HCT116 (cell line): ENCODE data around the gene ITPKA. TPM values are rescaled to one million over a fixed set of nuclear protein-coding genes. Genes with fewer than 3 reads are reported as not detected.

Source experiments
- ATAC-seq: fragments of 200-7000 bp; cut with Tn5 transposase; 2 replicates; pipeline ENCODE4 v1.9.1; 2020; ENCODE audit warnings: mild to moderate bottlenecking, moderate library complexity
- BruUV-seq: library from RNA; stranded (reverse); fragments of 400-500 nt; replicated peaks from 2 replicates; lab custom pipeline; 2021; lab: Mats Ljungman, UMichigan
- CTCF ChIA-PET: fragments of 300-600 bp; sonication (Branson Sonifier 250); formaldehyde crosslinking; loops from one replicate; lab custom pipeline; 2021; ENCODE audit warnings: antibody characterized with exemption; lab: Charles Lee
- POLR2A ChIA-PET: fragments of 300-600, 350-600 bp; sonication (Branson Sonifier 250); formaldehyde crosslinking; loops from one replicate; lab custom pipeline; 2021; ENCODE audit warnings: antibody characterized with exemption; lab: Charles Lee
- RAD21 ChIA-PET, 2 experiments: fragments of 300-600 bp; sonication (Branson Sonifier 250); formaldehyde crosslinking; loops; one replicate each; lab custom pipeline; 2023; ENCODE audit warnings: low total read pairs in 2 of 2; ENCODE audit not compliant: uncharacterized antibody in 2 of 2, unreplicated experiment in 2 of 2, low non-redundant PET in 1 of 2; lab: Charles Lee
- DNase-seq: peaks from one replicate; pipeline ENCODE4 v3.0.0-alpha.2; 2010; ENCODE audit warnings: low read depth, low spot score
- H2AFZ ChIP-seq: fragments of 200-600 bp; shearing (Covaris generic), sonication (generic); 2 replicates; pipeline ENCODE4 v1.6.1; 2017; ENCODE audit warnings: low read depth, mixed run types, mixed read lengths, antibody characterized with exemption, low read length; ENCODE audit not compliant: poor library complexity, severe bottlenecking
- H3K27ac ChIP-seq: 2 replicates; pipeline ENCODE4 v1.5.1; 2012; ENCODE audit warnings: low read depth, low read length
- H3K27me3 ChIP-seq: fragments of 200-600 bp; sonication (generic); 2 replicates; pipeline ENCODE4 v1.6.1; 2016; ENCODE audit warnings: mixed run types, low read length, mixed read lengths; ENCODE audit not compliant: insufficient read depth
- H3K36me3 ChIP-seq, 2 experiments: fragments of 200-500 bp in 1 of 2; fragments of 200-600 bp in 1 of 2; sonication (Bioruptor generic) in 1 of 2; sonication (generic) in 1 of 2; 2 replicates each; pipeline versions ENCODE4 v1.5.1 to v1.6.1; 2014 to 2016; ENCODE audit warnings: low read length in 2 of 2, inconsistent platforms in 1 of 2, mixed read lengths in 1 of 2, mixed run types in 1 of 2; ENCODE audit not compliant: insufficient read depth in 2 of 2, control insufficient read depth in 1 of 2
- H3K4me1 ChIP-seq, 2 experiments: fragments of 200-600 bp in 1 of 2; sonication (generic) in 1 of 2; 2 replicates each; pipeline versions ENCODE4 v1.5.1 to v1.6.1; 2012 to 2017; ENCODE audit warnings: low read length in 2 of 2, inconsistent platforms in 1 of 2, mild to moderate bottlenecking in 1 of 2, mixed read lengths in 1 of 2, mixed run types in 1 of 2, moderate library complexity in 1 of 2; ENCODE audit not compliant: insufficient read depth in 2 of 2, control insufficient read depth in 1 of 2
- H3K4me2 ChIP-seq: fragments of 200-600 bp; sonication (generic); 2 replicates; pipeline ENCODE4 v1.6.1; 2017; ENCODE audit warnings: mixed run types, low read length, mixed read lengths
- H3K4me3 ChIP-seq, 2 experiments: fragments of 200-600 bp in 1 of 2; sonication (generic) in 1 of 2; replicated peaks in 1 of 2; 2 replicates each; pipeline ENCODE4 v1.5.1; 2011 to 2016; ENCODE audit warnings: low read length in 2 of 2, control low read depth in 1 of 2, low read depth in 1 of 2, mild to moderate bottlenecking in 1 of 2, mixed read lengths in 1 of 2, mixed run types in 1 of 2
- H3K79me2 ChIP-seq: fragments of 200-600 bp; sonication (generic); 2 replicates; pipeline ENCODE4 v1.6.1; 2017; ENCODE audit warnings: mild to moderate bottlenecking, mixed run types, low read length, moderate library complexity, mixed read lengths; ENCODE audit not compliant: insufficient read depth
- H3K9ac ChIP-seq: fragments of 200-600 bp; sonication (generic); 2 replicates; pipeline ENCODE4 v1.6.1; 2016; ENCODE audit warnings: low read length, mixed read lengths
- H3K9me2 ChIP-seq: fragments of 200-600 bp; sonication (generic), shearing (Covaris generic); 2 replicates; pipeline ENCODE4 v1.6.1; 2017; ENCODE audit warnings: mixed run types, mild to moderate bottlenecking, moderate library complexity; ENCODE audit not compliant: insufficient read depth
- H3K9me3 ChIP-seq, 2 experiments: fragments of 200-500 bp in 1 of 2; fragments of 200-600 bp in 1 of 2; sonication (Bioruptor generic) in 1 of 2; sonication (generic) in 1 of 2; 2 replicates each; pipeline ENCODE4 v1.6.1; 2014 to 2017; ENCODE audit warnings: low read length in 2 of 2, mixed read lengths in 2 of 2, inconsistent platforms in 1 of 2, low read depth in 1 of 2, mild to moderate bottlenecking in 1 of 2, mixed run types in 1 of 2, moderate library complexity in 1 of 2; ENCODE audit not compliant: control insufficient read depth in 1 of 2, insufficient read depth in 1 of 2
- H4K20me1 ChIP-seq: fragments of 200-600 bp; sonication (generic), shearing (Covaris generic); 2 replicates; pipeline ENCODE4 v1.6.1; 2017; ENCODE audit warnings: mixed run types, mild to moderate bottlenecking, moderate library complexity; ENCODE audit not compliant: insufficient read depth
- CBX3 ChIP-seq: IDR thresholded peaks from 2 replicates; pipeline ENCODE4 v1.6.1; 2012; ENCODE audit warnings: low read depth
- CTCF ChIP-seq, 3 experiments: fragments of 200-600 bp in 1 of 3; sonication (generic) in 1 of 3; IDR thresholded peaks in 2 of 3; conservative IDR thresholded peaks in 1 of 3; 2 replicates each; pipeline ENCODE4 v1.5.1; 2012 to 2017; ENCODE audit warnings: low read depth in 2 of 3, low read length in 2 of 3, antibody characterized with exemption in 1 of 3, borderline replicate concordance in 1 of 3, control low read depth in 1 of 3, mild to moderate bottlenecking in 1 of 3, mixed read lengths in 1 of 3, mixed run types in 1 of 3, moderate library complexity in 1 of 3; ENCODE audit not compliant: insufficient read depth in 1 of 3
- EGR1 ChIP-seq: IDR thresholded peaks from 2 replicates; pipeline ENCODE4 v1.6.1; 2012; ENCODE audit warnings: low read depth
- FOSL1 ChIP-seq: IDR thresholded peaks from 2 replicates; pipeline ENCODE4 v1.6.1; 2012; ENCODE audit warnings: low read depth
- POLR2AphosphoS5 ChIP-seq: IDR thresholded peaks from 2 replicates; pipeline ENCODE4 v1.6.1; 2011; ENCODE audit warnings: mild to moderate bottlenecking, low read depth, low read length, moderate library complexity
- SP1 ChIP-seq: IDR thresholded peaks from 2 replicates; pipeline ENCODE4 v1.6.1; 2012; ENCODE audit warnings: low read depth
- TCF7L2 ChIP-seq: IDR thresholded peaks from 2 replicates; pipeline ENCODE4 v1.7.0; 2011; ENCODE audit warnings: borderline replicate concordance, inconsistent platforms; ENCODE audit not compliant: insufficient read depth, insufficient read length; ENCODE audit errors: extremely low read depth
- intact Hi-C: fragments of 100-400 bp; cut with micrococcal nuclease; formaldehyde crosslinking; loops from 2 replicates; pipeline ENCODE4 v1.10.0; 2022
- total RNA-seq: library from RNA; stranded (reverse); gene quantifications from one replicate; pipeline ENCODE4 v1.2.1, GENCODE V29; 2021; ENCODE audit not compliant: unreplicated experiment
- TF ChIP-seq, protein P1 (sequence below): IDR thresholded peaks from 2 replicates; pipeline ENCODE4 v1.6.1; 2012; ENCODE audit warnings: low read depth

Gene ITPKA
- total RNA-seq, 1 experiment from 2014 or later: 10.8 TPM

DNA sequence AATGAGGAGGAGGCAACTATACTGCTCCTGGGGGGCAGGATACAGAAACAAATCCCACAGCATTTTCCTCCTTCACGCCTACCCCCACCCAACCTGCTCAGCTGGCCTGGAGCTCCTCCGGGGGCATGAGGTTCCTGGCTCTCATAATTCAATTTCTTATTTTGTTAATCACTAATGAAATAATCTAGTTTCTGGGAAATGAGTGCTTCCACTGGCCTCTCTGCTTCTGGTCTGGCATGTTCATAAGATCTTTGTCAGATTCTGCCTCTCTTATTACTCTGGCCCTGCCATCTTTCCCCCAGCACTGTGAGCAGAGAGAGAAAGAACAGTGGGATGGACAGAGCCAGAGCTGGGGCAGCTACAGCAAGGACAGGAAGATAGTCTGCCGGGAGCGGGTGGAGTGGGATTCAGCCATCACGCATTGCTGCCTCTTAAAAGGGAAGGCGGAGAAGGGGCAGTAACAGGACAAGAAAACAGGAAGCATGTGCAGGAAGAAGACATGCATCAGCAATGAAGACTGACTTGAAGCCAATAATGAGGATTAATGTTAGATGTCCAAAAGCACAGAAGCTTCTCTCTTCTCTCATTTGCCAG lies 36.8 kb downstream of the ITPKA start:
- ATAC-seq (no peak), DNase-seq (no peak)
- intact Hi-C loops: no loop called here
- TF ChIP-seq SP1: no peak
- TF ChIP-seq, protein P1, sequence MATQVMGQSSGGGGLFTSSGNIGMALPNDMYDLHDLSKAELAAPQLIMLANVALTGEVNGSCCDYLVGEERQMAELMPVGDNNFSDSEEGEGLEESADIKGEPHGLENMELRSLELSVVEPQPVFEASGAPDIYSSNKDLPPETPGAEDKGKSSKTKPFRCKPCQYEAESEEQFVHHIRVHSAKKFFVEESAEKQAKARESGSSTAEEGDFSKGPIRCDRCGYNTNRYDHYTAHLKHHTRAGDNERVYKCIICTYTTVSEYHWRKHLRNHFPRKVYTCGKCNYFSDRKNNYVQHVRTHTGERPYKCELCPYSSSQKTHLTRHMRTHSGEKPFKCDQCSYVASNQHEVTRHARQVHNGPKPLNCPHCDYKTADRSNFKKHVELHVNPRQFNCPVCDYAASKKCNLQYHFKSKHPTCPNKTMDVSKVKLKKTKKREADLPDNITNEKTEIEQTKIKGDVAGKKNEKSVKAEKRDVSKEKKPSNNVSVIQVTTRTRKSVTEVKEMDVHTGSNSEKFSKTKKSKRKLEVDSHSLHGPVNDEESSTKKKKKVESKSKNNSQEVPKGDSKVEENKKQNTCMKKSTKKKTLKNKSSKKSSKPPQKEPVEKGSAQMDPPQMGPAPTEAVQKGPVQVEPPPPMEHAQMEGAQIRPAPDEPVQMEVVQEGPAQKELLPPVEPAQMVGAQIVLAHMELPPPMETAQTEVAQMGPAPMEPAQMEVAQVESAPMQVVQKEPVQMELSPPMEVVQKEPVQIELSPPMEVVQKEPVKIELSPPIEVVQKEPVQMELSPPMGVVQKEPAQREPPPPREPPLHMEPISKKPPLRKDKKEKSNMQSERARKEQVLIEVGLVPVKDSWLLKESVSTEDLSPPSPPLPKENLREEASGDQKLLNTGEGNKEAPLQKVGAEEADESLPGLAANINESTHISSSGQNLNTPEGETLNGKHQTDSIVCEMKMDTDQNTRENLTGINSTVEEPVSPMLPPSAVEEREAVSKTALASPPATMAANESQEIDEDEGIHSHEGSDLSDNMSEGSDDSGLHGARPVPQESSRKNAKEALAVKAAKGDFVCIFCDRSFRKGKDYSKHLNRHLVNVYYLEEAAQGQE: no peak
- no peak for TF ChIP-seq CTCF (IDR thresholded peaks at IDR 0.05 in 2 of 3, conservative IDR thresholded peaks at IDR 0.05 in 1 of 3; ENCODE audit: borderline replicate concordance in 1 of 3, insufficient read depth in 1 of 3, low read depth in 2 of 3, low read length in 2 of 3)
- TF ChIP-seq POLR2AphosphoS5: no peak
- no peak for TF ChIP-seq FOSL1
- no peak for TF ChIP-seq EGR1
- no peak for TF ChIP-seq TCF7L2
- TF ChIP-seq CBX3: no peak
- no TSS peak for BruUV-seq
- Histone ChIP-seq H3K27me3 (no peaks in the 10 kb centered on the region), H3K9me3 (no peaks in the 10 kb centered on the region), H3K4me3 (no peak overlapping the region), H4K20me1 (no peaks in the 10 kb centered on the region), H3K9ac (no peak overlapping the region), H3K79me2 (no peaks in the 10 kb centered on the region), H3K9me2 (no peaks in the 10 kb centered on the region), H3K36me3 (peaks cover 37% of the 10 kb centered on the region in 2 experiments; a peak in 3 of 4 replicates), H3K4me2 (no peak overlapping the region), H3K27ac (no peak overlapping the region), H3K4me1 (no peaks in the 10 kb centered on the region), H2AFZ (no peak overlapping the region)
- ChIA-PET RAD21 (no interaction called here), POLR2A (no interaction called here), CTCF (no interaction called here)
